ENCODE data around the gene SETD2.

DNA sequence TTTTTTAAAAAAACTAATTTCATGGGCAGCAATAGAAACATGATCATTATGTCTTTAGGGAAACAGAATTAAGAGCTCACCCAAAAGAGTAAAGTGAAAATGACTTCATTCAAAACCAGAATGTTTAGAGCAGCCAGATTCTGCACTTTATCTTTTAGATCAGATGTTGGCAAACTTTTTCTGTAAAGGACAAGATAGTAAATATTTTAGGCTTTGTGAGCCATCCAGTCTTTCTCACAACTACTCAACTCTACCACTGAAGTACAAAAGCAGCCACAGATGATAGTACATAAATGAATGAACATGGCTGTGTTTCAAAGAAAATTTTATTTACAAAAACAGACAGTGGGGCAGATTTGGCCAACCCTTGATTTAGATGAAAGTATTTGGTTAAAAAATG lies 84.5 kb downstream of the SETD2 start:
- TF ChIP-seq, protein P1, sequence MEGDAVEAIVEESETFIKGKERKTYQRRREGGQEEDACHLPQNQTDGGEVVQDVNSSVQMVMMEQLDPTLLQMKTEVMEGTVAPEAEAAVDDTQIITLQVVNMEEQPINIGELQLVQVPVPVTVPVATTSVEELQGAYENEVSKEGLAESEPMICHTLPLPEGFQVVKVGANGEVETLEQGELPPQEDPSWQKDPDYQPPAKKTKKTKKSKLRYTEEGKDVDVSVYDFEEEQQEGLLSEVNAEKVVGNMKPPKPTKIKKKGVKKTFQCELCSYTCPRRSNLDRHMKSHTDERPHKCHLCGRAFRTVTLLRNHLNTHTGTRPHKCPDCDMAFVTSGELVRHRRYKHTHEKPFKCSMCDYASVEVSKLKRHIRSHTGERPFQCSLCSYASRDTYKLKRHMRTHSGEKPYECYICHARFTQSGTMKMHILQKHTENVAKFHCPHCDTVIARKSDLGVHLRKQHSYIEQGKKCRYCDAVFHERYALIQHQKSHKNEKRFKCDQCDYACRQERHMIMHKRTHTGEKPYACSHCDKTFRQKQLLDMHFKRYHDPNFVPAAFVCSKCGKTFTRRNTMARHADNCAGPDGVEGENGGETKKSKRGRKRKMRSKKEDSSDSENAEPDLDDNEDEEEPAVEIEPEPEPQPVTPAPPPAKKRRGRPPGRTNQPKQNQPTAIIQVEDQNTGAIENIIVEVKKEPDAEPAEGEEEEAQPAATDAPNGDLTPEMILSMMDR (IDR thresholded peaks at IDR 0.05), result no peak
- TF ChIP-seq EP300 (IDR thresholded peaks at IDR 0.05), result no peak

Data from sigmoid colon (tissue), 4 donors.